GM12875 (cell line): ENCODE data around the gene SLC8A1.

Experiments used
- H3K4me3 ChIP-seq: one replicate; pipeline ENCODE4 v1.5.1; 2011; ENCODE audit warnings: low read depth, low read length, control low read depth
- CTCF ChIP-seq: IDR thresholded peaks from 2 replicates; pipeline ENCODE4 v1.5.1; 2011; ENCODE audit warnings: low read depth, mild to moderate bottlenecking, control low read depth, inconsistent platforms, low read length, moderate library complexity, borderline replicate concordance; ENCODE audit not compliant: insufficient read depth

The SLC8A1 gene

DNA sequence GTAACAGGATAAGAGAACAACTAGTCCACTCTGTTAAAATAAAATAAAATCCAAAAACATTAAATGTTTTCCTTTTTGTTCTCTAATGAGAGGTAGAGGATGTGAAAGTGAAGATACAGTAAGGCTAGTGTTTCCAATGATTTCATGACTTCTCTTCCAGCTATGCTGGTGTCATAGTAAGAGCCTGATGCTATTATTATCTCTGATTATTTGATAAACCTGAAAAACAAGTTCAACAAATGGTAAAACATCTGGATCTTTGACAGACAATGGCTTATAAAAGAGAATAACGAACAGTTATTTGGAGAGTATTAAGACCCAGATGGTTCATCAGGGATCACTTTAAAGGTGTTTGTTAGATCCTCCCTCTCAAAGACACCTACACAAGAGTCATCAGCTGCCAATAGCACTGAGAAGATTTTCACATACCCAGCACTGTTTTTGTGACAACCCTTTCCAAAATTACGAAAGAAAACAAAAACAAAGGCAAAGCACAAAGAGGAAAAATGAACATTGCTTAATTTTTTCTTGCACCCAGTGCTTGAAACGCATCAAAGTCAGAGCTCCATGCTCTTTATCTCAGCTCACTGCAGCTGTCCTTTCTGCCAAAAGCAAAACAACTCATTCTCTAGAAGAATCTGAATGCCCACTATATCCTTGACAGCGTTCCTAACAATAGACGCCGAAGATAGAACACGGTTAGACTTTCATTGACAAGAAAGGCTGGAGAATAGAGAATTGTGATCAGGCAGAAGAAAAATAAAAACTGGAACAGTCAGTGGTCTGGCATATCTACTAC, 168.6 kb downstream of the SLC8A1 start:
- no peak overlapping the region for H3K4me3 ChIP-seq
- no peak for TF ChIP-seq CTCF

- H3K4me3 ChIP-seq: no peak overlapping the region
- TF ChIP-seq CTCF: no peak
These were observed 169.5 kb downstream of the SLC8A1 start for GRCh38 chr2:40282428-40282827.

- no peak overlapping the region for H3K4me3 ChIP-seq
- no peak for TF ChIP-seq CTCF
These were observed 170.6 kb downstream of the SLC8A1 start for GRCh38 chr2:40281021-40281940.

DNA sequence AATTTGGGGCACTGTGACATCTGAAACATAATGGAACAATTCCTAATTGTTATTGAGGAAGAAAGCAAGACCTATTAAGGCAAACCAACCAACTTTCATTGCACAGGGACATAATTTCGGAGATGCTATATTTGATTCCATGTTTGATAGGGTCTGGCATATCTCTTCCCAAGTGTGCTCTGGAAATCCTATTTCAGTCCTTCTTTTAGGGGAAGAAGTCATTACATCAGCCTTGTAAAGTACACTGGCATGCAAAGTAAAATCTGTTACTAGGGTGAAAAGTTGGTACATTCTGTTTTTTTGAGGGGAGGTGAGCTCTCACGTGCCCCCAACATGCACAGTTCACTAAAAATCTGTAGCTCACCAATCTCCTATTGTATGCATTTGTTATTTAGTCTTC, 172.4 kb downstream of the SLC8A1 start:
- no peak for TF ChIP-seq CTCF
- H3K4me3 ChIP-seq: no peak overlapping the region

DNA sequence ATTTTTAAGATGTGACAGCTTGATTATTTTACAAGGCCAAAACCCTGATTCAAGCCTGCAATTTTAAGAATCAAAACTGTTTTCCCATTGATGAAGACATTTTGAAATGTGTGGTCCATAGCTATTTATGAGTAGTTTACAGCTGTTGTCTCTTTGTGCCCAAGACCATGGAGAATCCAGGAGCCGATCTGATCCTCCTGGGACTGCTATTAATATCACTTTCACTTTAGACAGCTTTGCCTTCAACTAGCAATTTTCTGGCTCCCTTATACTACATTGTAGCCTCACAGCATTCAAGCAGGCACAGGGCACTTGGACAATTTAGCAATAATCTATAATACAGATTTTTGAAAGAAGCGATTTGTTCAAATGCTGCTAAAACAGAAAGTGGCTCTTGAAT, 172.9 kb downstream of the SLC8A1 start:
- H3K4me3 ChIP-seq: no peak overlapping the region
- no peak for TF ChIP-seq CTCF

DNA sequence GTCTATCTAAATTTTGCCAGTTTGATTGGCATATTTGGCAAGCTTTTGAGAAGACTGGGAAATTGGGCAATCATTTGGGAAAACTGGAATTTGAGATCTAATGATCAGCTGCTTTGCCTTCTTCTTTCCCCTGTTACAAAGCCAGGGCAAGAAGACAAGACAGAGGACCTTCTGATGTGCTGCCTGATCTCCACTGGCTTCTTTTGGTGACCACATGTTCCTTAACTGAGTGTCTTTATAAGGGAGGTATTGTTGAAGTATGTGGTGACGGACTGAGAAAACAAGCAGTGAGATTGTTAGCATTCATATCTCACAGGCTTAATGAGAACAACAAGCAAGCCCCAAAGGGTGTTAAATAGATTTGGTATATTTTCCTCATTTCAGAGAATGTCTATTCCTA, 175.8 kb downstream of the SLC8A1 start:
- no peak overlapping the region for H3K4me3 ChIP-seq
- no peak for TF ChIP-seq CTCF
